ENCODE data around the gene MYH14. TPM values are rescaled to one million over a fixed set of nuclear protein-coding genes. Genes with fewer than 3 reads are reported as not detected.

MYH14 gene
- total RNA-seq, 3 donors from 2014 or later: 16.6 to 24.7 (median 19.3) TPM

- Histone ChIP-seq H3K27ac (no peak overlapping the region), H3K9me3 (no peaks in the 10 kb centered on the region), H3K36me3 (no peaks in the 10 kb centered on the region), H3K27me3 (peaks cover 0 to 5% of the 10 kb centered on the region in 2 donors), H3K4me3 (no peak overlapping the region), H3K4me1 (no peaks in the 10 kb centered on the region)
- intact Hi-C loops (cut with DNase I; ENCODE audit: low total_unique reads): no loop called here
- no peak for TF ChIP-seq CTCF (IDR thresholded peaks at IDR 0.05)
- TF ChIP-seq POLR2AphosphoS5 (IDR thresholded peaks at IDR 0.05): no peak
- no peak for TF ChIP-seq POLR2A (IDR thresholded peaks at IDR 0.05)
- no peak for DNase-seq (ENCODE audit: low spot score in 2 of 2)
Observed at GRCh38 chr19:50181121-50181520, 22.3 kb upstream of the MYH14 start.

GRCh38 chr19:50184196-50184595 lies 19.2 kb upstream of the MYH14 start:
- no peak overlapping the region for H3K27ac ChIP-seq
- peaks cover 0 to 5% of the 10 kb centered on the region in 2 donors for H3K27me3 ChIP-seq
- DNase-seq (ENCODE audit: low spot score in 2 of 2): no peak
- H3K4me3 ChIP-seq: no peak overlapping the region
- H3K9me3 ChIP-seq: peaks cover 0 to 5% of the 10 kb centered on the region in 2 donors
- no peaks in the 10 kb centered on the region for H3K36me3 ChIP-seq
- no peaks in the 10 kb centered on the region for H3K4me1 ChIP-seq
- intact Hi-C loops (cut with DNase I; ENCODE audit: low total_unique reads): no loop called here
- TF ChIP-seq POLR2A (IDR thresholded peaks at IDR 0.05) (no peak), CTCF (IDR thresholded peaks at IDR 0.05) (no peak), POLR2AphosphoS5 (IDR thresholded peaks at IDR 0.05) (no peak)

- no peak for DNase-seq (ENCODE audit: low spot score in 2 of 2)
- H3K9me3 ChIP-seq: peaks cover 0 to 5% of the 10 kb centered on the region in 2 donors
- no peaks in the 10 kb centered on the region for H3K4me1 ChIP-seq
- no peak overlapping the region for H3K27ac ChIP-seq
- intact Hi-C loops (cut with DNase I; ENCODE audit: low total_unique reads): no loop called here
- no peaks in the 10 kb centered on the region for H3K36me3 ChIP-seq
- peaks cover 0 to under 1% of the 10 kb centered on the region in 2 donors for H3K27me3 ChIP-seq
- TF ChIP-seq CTCF (IDR thresholded peaks at IDR 0.05) (no peak), POLR2A (IDR thresholded peaks at IDR 0.05) (no peak), POLR2AphosphoS5 (IDR thresholded peaks at IDR 0.05) (no peak)
- H3K4me3 ChIP-seq: no peak overlapping the region
Observed at GRCh38 chr19:50187937-50188336, 15.5 kb upstream of the MYH14 start.

GRCh38 chr19:50189331-50189730 lies 14.1 kb upstream of the MYH14 start:
- no peaks in the 10 kb centered on the region for H3K36me3 ChIP-seq
- no peak overlapping the region for H3K4me3 ChIP-seq
- H3K27me3 ChIP-seq: peaks cover 0 to 4% of the 10 kb centered on the region in 2 donors
- intact Hi-C loops (cut with DNase I; ENCODE audit: low total_unique reads): no loop called here
- no peak for TF ChIP-seq CTCF (IDR thresholded peaks at IDR 0.05)
- TF ChIP-seq POLR2A (IDR thresholded peaks at IDR 0.05): no peak
- no peak for TF ChIP-seq POLR2AphosphoS5 (IDR thresholded peaks at IDR 0.05)
- no peak overlapping the region for H3K27ac ChIP-seq
- no peak for DNase-seq (ENCODE audit: low spot score in 2 of 2)
- no peaks in the 10 kb centered on the region for H3K4me1 ChIP-seq
- peaks cover 0 to 5% of the 10 kb centered on the region in 2 donors for H3K9me3 ChIP-seq

GRCh38 chr19:50190439-50190891 lies 13.0 kb upstream of the MYH14 start:
- peaks cover 0 to 5% of the 10 kb centered on the region in 2 donors for H3K9me3 ChIP-seq
- peaks cover 0 to 9% of the 10 kb centered on the region in 2 donors for H3K27me3 ChIP-seq
- H3K36me3 ChIP-seq: no peaks in the 10 kb centered on the region
- intact Hi-C loops (cut with DNase I; ENCODE audit: low total_unique reads): no loop called here
- no peak overlapping the region for H3K27ac ChIP-seq
- TF ChIP-seq CTCF (IDR thresholded peaks at IDR 0.05) (no peak), POLR2A (IDR thresholded peaks at IDR 0.05) (no peak), POLR2AphosphoS5 (IDR thresholded peaks at IDR 0.05) (no peak)
- H3K4me3 ChIP-seq: no peak overlapping the region
- no peak for DNase-seq (ENCODE audit: low spot score in 2 of 2)
- no peaks in the 10 kb centered on the region for H3K4me1 ChIP-seq

All from breast epithelium (tissue), 4 donors.